OCI-LY3 (cell line): Measurements from ENCODE around the gene HTRA1.

ENCODE experiments used
- H2AFZ ChIP-seq: fragments of 200-600, 300-600 bp; shearing (Covaris generic); 2 replicates; pipeline ENCODE4 v1.6.0; 2014; ENCODE audit warnings: antibody characterized with exemption, low read depth, low read length
- H3K27ac ChIP-seq: fragments of 200-600, 300-600 bp; sonication (generic); 2 replicates; pipeline ENCODE4 v1.5.1; 2014; ENCODE audit warnings: mild to moderate bottlenecking, low read length, moderate library complexity, mixed read lengths
- H3K27me3 ChIP-seq: fragments of 200-600, 300-600 bp; sonication (generic); 2 replicates; pipeline ENCODE4 v1.6.1; 2014; ENCODE audit warnings: low read depth, low read length, mixed read lengths
- H3K36me3 ChIP-seq: fragments of 200-600, 300-600 bp; sonication (generic); replicated peaks from 2 replicates; pipeline ENCODE3; 2014; ENCODE audit warnings: low read depth, low read length, mixed read lengths
- H3K4me1 ChIP-seq: fragments of 300-600, 200-600 bp; sonication (generic); 2 replicates; pipeline ENCODE4 v1.6.1; 2014; ENCODE audit warnings: low read length, mixed read lengths
- H3K4me2 ChIP-seq: fragments of 200-600, 300-600 bp; sonication (generic); 2 replicates; pipeline ENCODE4 v1.6.1; 2014; ENCODE audit warnings: low read length, mixed read lengths
- H3K4me3 ChIP-seq: fragments of 300-600, 200-600 bp; sonication (generic); 2 replicates; pipeline ENCODE4 v1.5.1; 2014; ENCODE audit warnings: antibody characterized with exemption, mild to moderate bottlenecking, low read length, moderate library complexity
- H3K79me2 ChIP-seq: fragments of 300-600, 200-600 bp; shearing (Covaris generic); 2 replicates; pipeline ENCODE4 v1.6.1; 2014; ENCODE audit warnings: mild to moderate bottlenecking, low read length, mixed read lengths
- H3K9ac ChIP-seq: fragments of 300-600, 200-600 bp; shearing (Covaris generic); 2 replicates; pipeline ENCODE4 v1.6.0; 2014; ENCODE audit warnings: mild to moderate bottlenecking, low read length, moderate library complexity
- H3K9me3 ChIP-seq: fragments of 200-600, 300-600 bp; shearing (Covaris generic); 2 replicates; pipeline ENCODE4 v1.6.1; 2014; ENCODE audit warnings: low read length, mixed read lengths; ENCODE audit not compliant: insufficient read depth
- H4K20me1 ChIP-seq: fragments of 200-600, 300-600 bp; sonication (generic); 2 replicates; pipeline ENCODE4 v1.6.1; 2016; ENCODE audit warnings: low read length, mixed read lengths; ENCODE audit not compliant: insufficient read depth
- CTCF ChIP-seq: fragments of 200-600, 300-600 bp; sonication (generic); IDR thresholded peaks from 2 replicates; pipeline ENCODE4 v1.5.1; 2014; ENCODE audit warnings: antibody characterized with exemption, low read length, low read depth
- EZH2phosphoT487 ChIP-seq: fragments of 200-600 bp; shearing (Covaris generic); IDR thresholded peaks from 2 replicates; pipeline ENCODE4 v1.6.1; 2018; ENCODE audit warnings: antibody characterized with exemption, mixed run types, low read depth

Gene HTRA1

GRCh38 chr10:122524811-122525210 is 63.5 kb downstream of the HTRA1 start:
- Histone ChIP-seq H3K36me3 (no peaks in the 10 kb centered on the region), H2AFZ (no peak overlapping the region), H3K27ac (no peak overlapping the region), H3K9me3 (no peaks in the 10 kb centered on the region), H3K9ac (no peak overlapping the region), H3K79me2 (no peaks in the 10 kb centered on the region), H3K4me3 (no peak overlapping the region), H4K20me1 (no peaks in the 10 kb centered on the region), H3K4me2 (no peak overlapping the region), H3K27me3 (no peaks in the 10 kb centered on the region), H3K4me1 (no peaks in the 10 kb centered on the region)
- TF ChIP-seq EZH2phosphoT487 (no peak), CTCF (no peak)

- 0 out of 2 replicates have a peak, but pooled peaks cover under 1% of the 10 kb centered on the region for H3K27me3 ChIP-seq
- no peak overlapping the region for H3K9ac ChIP-seq
- no peak for TF ChIP-seq EZH2phosphoT487
- TF ChIP-seq CTCF = no peak
Observed at GRCh38 chr10:122525788-122526187, 64.4 kb downstream of the HTRA1 start.

GRCh38 chr10:122526892-122527291 is 65.5 kb downstream of the HTRA1 start:
- Histone ChIP-seq H3K9ac (no peak overlapping the region), H2AFZ (no peak overlapping the region), H3K4me1 (no peaks in the 10 kb centered on the region), H4K20me1 (no peaks in the 10 kb centered on the region), H3K27ac (no peak overlapping the region), H3K9me3 (no peaks in the 10 kb centered on the region), H3K27me3 (0 out of 2 replicates have a peak, but pooled peaks cover 2% of the 10 kb centered on the region), H3K4me3 (no peak overlapping the region), H3K79me2 (no peaks in the 10 kb centered on the region), H3K36me3 (no peaks in the 10 kb centered on the region), H3K4me2 (no peak overlapping the region)
- TF ChIP-seq EZH2phosphoT487 (no peak), CTCF (no peak)

More at GRCh38 chr10:122525788-122526187, 64.4 kb downstream of the HTRA1 start:
- no peak overlapping the region for H3K27ac ChIP-seq
- no peaks in the 10 kb centered on the region for H3K36me3 ChIP-seq
- H3K9me3 ChIP-seq = no peaks in the 10 kb centered on the region
- H3K79me2 ChIP-seq = no peaks in the 10 kb centered on the region
- H3K4me2 ChIP-seq = no peak overlapping the region
- H3K4me3 ChIP-seq = no peak overlapping the region
- H4K20me1 ChIP-seq = no peaks in the 10 kb centered on the region
- H3K4me1 ChIP-seq = no peaks in the 10 kb centered on the region
- no peak overlapping the region for H2AFZ ChIP-seq

GRCh38 chr10:122530177-122530576 is 68.8 kb downstream of the HTRA1 start:
- no peak overlapping the region for H3K4me2 ChIP-seq
- H3K9ac ChIP-seq = no peak overlapping the region

More at GRCh38 chr10:122530177-122530576, 68.8 kb downstream of the HTRA1 start:
- Histone ChIP-seq H4K20me1 (no peaks in the 10 kb centered on the region), H3K4me3 (no peak overlapping the region), H2AFZ (no peak overlapping the region), H3K27me3 (0 out of 2 replicates have a peak, but pooled peaks cover 2% of the 10 kb centered on the region), H3K4me1 (no peaks in the 10 kb centered on the region), H3K27ac (no peak overlapping the region), H3K79me2 (no peaks in the 10 kb centered on the region), H3K36me3 (no peaks in the 10 kb centered on the region), H3K9me3 (no peaks in the 10 kb centered on the region)
- TF ChIP-seq CTCF (no peak), EZH2phosphoT487 (no peak)
